Esophagus muscularis mucosa (tissue), 4 donors: ENCODE data around the gene MTFP1. TPM values are rescaled to one million over a fixed set of nuclear protein-coding genes. Genes with fewer than 3 reads are reported as not detected.

Experiments
- DNase-seq: peaks from one replicate; pipeline ENCODE4 v3.0.0-alpha.2; 2017; ENCODE audit errors: extremely low spot score
- H3K27ac ChIP-seq, 4 donors: fragments of 200-600 bp; sonication (generic); replicated peaks in 1 of 4; 1 replicate in 3 of 4; 2 replicates in 1 of 4; pipeline ENCODE4 v1.5.1; 2016 to 2019; ENCODE audit warnings: mild to moderate bottlenecking in 1 of 4
- H3K27me3 ChIP-seq, 4 donors: fragments of 200-600 bp; sonication (generic); one replicate each; pipeline versions ENCODE4 v1.5.1 to v1.6.0; 2016 to 2019
- H3K36me3 ChIP-seq, 4 donors: fragments of 200-600 bp; sonication (generic); one replicate each; pipeline ENCODE4 v1.5.1; 2016 to 2019
- H3K4me1 ChIP-seq, 4 donors: fragments of 200-600 bp; sonication (generic); one replicate each; pipeline ENCODE4 v1.5.1; 2016 to 2019
- H3K4me3 ChIP-seq, 4 donors: fragments of 200-600 bp; sonication (generic); 1 replicate in 2 of 4; 2 replicates in 2 of 4; pipeline ENCODE4 v1.5.1; 2016 to 2019; ENCODE audit warnings: mild to moderate bottlenecking in 4 of 4, moderate library complexity in 1 of 4
- H3K9me3 ChIP-seq, 4 donors: fragments of 200-600 bp; sonication (generic); 1 replicate in 3 of 4; 2 replicates in 1 of 4; pipeline ENCODE4 v1.5.1; 2016 to 2019
- CTCF ChIP-seq, 3 experiments: fragments of 200-600 bp in 2 of 3; fragments of 450-650 bp in 1 of 3; sonication (generic) in 2 of 3; IDR thresholded peaks; one replicate each; pipeline ENCODE4 v1.5.1; 2017 to 2019; ENCODE audit warnings: antibody characterized with exemption in 3 of 3, mild to moderate bottlenecking in 2 of 3, moderate library complexity in 1 of 3
- EP300 ChIP-seq: sonication (generic); formaldehyde crosslinking; IDR thresholded peaks from one replicate; pipeline ENCODE4 v1.6.1; 2017; ENCODE audit warnings: antibody characterized with exemption
- POLR2A ChIP-seq: fragments of 450-650 bp; IDR thresholded peaks from one replicate; pipeline ENCODE4 v1.6.1; 2017; ENCODE audit warnings: antibody characterized with exemption, moderate library complexity, mild to moderate bottlenecking, low read depth
- POLR2AphosphoS5 ChIP-seq, 2 donors: sonication (generic); formaldehyde crosslinking; IDR thresholded peaks; one replicate each; pipeline ENCODE4 v1.6.1; 2017; ENCODE audit warnings: antibody characterized with exemption in 2 of 2
- WGBS: methylation state at CpG from one replicate; pipeline ENCODE4 v1.1.5; 2018; 5-methylcytosine and 5-hydroxymethylcytosine counted together
- intact Hi-C: fragments of 100-400 bp; cut with DNase I; formaldehyde crosslinking; loops from one replicate; pipeline ENCODE4 v1.15.1; 2023
- total RNA-seq, 4 donors: library from RNA; depleted of rRNA; stranded (reverse); fragments of >200 nt; gene quantifications; one replicate each; pipeline versions ENCODE4 v1.1.0 to v1.2.1, GENCODE V29; 2016

Gene MTFP1
- total RNA-seq, 4 donors from 2014 or later: 1.2 to 7.1 (median 3.4) TPM

GRCh38 chr22:30396871-30397655 lies 28.5 kb upstream of the MTFP1 start, which contains the start of gene SEC14L2:
TSS of gene SEC14L2 (plus strand) at chr22:30397018. CDS start at chr22:30397117, 99 bp downstream.
- Histone ChIP-seq H3K27ac (peak within 1 kb of the TSS; percentile 72 to 80 (median 78)), H3K4me3 (peak within 1 kb of the TSS; percentile 75 to 90 (median 80)), H3K27me3 (no peaks in the 10 kb centered on the region), H3K4me1 (peaks cover 13 to 41% (median 37%) of the 10 kb centered on the region in 4 donors), H3K9me3 (no peaks in the 10 kb centered on the region), H3K36me3 (no peaks in the 10 kb centered on the region)
- intact Hi-C loops: no loop called here
- 3% methylated on average over 8 of the region's 56 CpGs for WGBS
- DNase-seq: no peak
- TF ChIP-seq POLR2AphosphoS5 (IDR thresholded peaks at IDR 0.05) (peak; percentile 62 to 71), EP300 (no peak), CTCF (IDR thresholded peaks at IDR 0.05) (no peak), POLR2A (no peak)

GRCh38 chr22:30397656-30398635 lies 27.6 kb upstream of the MTFP1 start:
- TF ChIP-seq CTCF (IDR thresholded peaks at IDR 0.05): no peak
- no peak for TF ChIP-seq POLR2AphosphoS5 (IDR thresholded peaks at IDR 0.05)
- TF ChIP-seq POLR2A: no peak
- TF ChIP-seq EP300: no peak
- H3K9me3 ChIP-seq: no peaks in the 10 kb centered on the region
- DNase-seq: no peak
- H3K27ac ChIP-seq: peak overlapping the region; percentile 72 to 80 (median 78)
- H3K36me3 ChIP-seq: no peaks in the 10 kb centered on the region
- no peaks in the 10 kb centered on the region for H3K27me3 ChIP-seq
- intact Hi-C loops: no loop called here
- WGBS: 42% methylated on average over 8 of the region's 11 CpGs
- H3K4me1 ChIP-seq: peaks cover 13 to 41% (median 38%) of the 10 kb centered on the region in 4 donors
- peak overlapping the region; percentile 75 to 90 (median 80) for H3K4me3 ChIP-seq

GRCh38 chr22:30398685-30399680 lies 26.6 kb upstream of the MTFP1 start:
- intact Hi-C loops: no loop called here
- 73% methylated on average over 25 of the region's 25 CpGs for WGBS
- Histone ChIP-seq H3K4me3 (peak overlapping the region in 2 of 4 donors; percentile 80 to 90), H3K27ac (peak overlapping the region in 2 of 4 donors; percentile 72 to 80), H3K4me1 (peaks cover 13 to 41% (median 38%) of the 10 kb centered on the region in 4 donors), H3K36me3 (no peaks in the 10 kb centered on the region), H3K9me3 (no peaks in the 10 kb centered on the region), H3K27me3 (no peaks in the 10 kb centered on the region)
- TF ChIP-seq POLR2A (no peak), POLR2AphosphoS5 (IDR thresholded peaks at IDR 0.05) (no peak), CTCF (IDR thresholded peaks at IDR 0.05) (no peak), EP300 (no peak)
- no peak for DNase-seq

- intact Hi-C loops: no loop called here
- Histone ChIP-seq H3K4me1 (peaks cover 13 to 41% (median 38%) of the 10 kb centered on the region in 4 donors), H3K9me3 (no peaks in the 10 kb centered on the region), H3K4me3 (no peak overlapping the region), H3K27me3 (no peaks in the 10 kb centered on the region), H3K36me3 (no peaks in the 10 kb centered on the region), H3K27ac (no peak overlapping the region)
- TF ChIP-seq POLR2AphosphoS5 (IDR thresholded peaks at IDR 0.05): no peak
- no peak for TF ChIP-seq POLR2A
- TF ChIP-seq CTCF (IDR thresholded peaks at IDR 0.05): no peak
- TF ChIP-seq EP300: no peak
- 91% methylated on average over 5 of the region's 5 CpGs for WGBS
- no peak for DNase-seq
These were observed 25.9 kb upstream of the MTFP1 start for GRCh38 chr22:30399718-30400117.
